ENCODE results near the gene PPCS. TPM values are rescaled to one million over a fixed set of nuclear protein-coding genes. Genes with fewer than 3 reads are reported as not detected.

PPCS gene
- total RNA-seq, 1 donor from 2014 or later = 40.0 TPM

DNA sequence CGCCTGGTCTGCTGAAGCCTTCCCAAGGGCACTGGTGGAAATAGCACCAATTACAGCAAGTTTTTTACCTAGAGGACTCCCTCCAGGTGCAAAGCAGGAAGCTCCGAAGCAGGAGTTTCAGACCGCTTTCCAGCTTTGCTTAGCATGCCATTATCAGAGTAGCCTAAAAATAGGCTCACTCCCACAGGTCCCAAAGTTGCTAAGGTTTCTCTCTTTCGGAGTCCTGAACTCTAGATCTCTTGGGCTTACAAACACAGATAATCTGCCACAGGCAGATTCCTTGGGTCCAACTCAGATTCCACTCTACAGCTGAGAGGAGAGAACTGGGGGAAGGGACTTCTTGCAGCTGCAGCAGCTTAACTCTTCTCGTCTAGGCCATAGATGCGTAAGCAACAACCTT is 23.0 kb upstream of the PPCS start:
- no peak overlapping the region for H3K4me3 Mint-ChIP-seq

GRCh38 chr1:42434340-42434739 is 22.0 kb upstream of the PPCS start:
- DNase-seq (ENCODE audit: low spot score in 2 of 2, unreplicated experiment in 2 of 2) = no peak

More for the DNA sequence above, 23.0 kb upstream of the PPCS start:
- Mint-ChIP-seq H3K36me3 (no peaks in the 10 kb centered on the region), H3K27me3 (ENCODE audit: low read depth) (peaks cover 3% of the 10 kb centered on the region), H3K4me1 (peaks cover 6% of the 10 kb centered on the region), H3K9me3 (no peaks in the 10 kb centered on the region), H3K27ac (no peak overlapping the region)
- no peak for DNase-seq (ENCODE audit: low spot score in 2 of 2, unreplicated experiment in 2 of 2)
- no peak for TF ChIP-seq CTCF (IDR thresholded peaks at IDR 0.05; ENCODE audit: unreplicated experiment)

DNA sequence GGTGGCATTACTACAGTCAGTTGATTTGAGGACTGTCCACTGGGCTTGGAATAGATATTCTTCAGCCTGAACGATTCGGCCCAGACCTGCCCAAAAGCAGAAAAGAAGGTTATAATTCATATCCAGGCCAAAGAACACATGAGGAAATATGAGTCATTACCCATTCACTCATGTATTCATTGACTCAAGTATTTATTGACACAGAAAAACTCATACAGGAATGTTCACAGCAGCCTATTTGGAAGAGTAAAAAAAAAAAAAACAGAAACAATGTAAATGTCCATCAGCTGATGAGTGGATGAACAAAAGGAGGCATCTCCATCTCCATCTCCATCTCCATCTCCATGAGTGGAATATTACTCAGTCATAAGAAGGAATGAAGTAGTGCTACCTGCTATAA is 16.4 kb upstream of the PPCS start:
- TF ChIP-seq CTCF (IDR thresholded peaks at IDR 0.05; ENCODE audit: unreplicated experiment) = no peak
- no peaks in the 10 kb centered on the region for H3K9me3 Mint-ChIP-seq
- DNase-seq (ENCODE audit: low spot score in 2 of 2, unreplicated experiment in 2 of 2) = no peak
- H3K27me3 Mint-ChIP-seq (ENCODE audit: low read depth) = no peaks in the 10 kb centered on the region
- H3K36me3 Mint-ChIP-seq = no peaks in the 10 kb centered on the region
- no peak overlapping the region for H3K4me3 Mint-ChIP-seq
- no peak overlapping the region for H3K27ac Mint-ChIP-seq
- no peaks in the 10 kb centered on the region for H3K4me1 Mint-ChIP-seq

More at GRCh38 chr1:42434340-42434739, 22.0 kb upstream of the PPCS start:
- no peaks in the 10 kb centered on the region for H3K36me3 Mint-ChIP-seq
- no peak for TF ChIP-seq CTCF (IDR thresholded peaks at IDR 0.05; ENCODE audit: unreplicated experiment)
- no peak overlapping the region for H3K4me3 Mint-ChIP-seq
- H3K4me1 Mint-ChIP-seq = peaks cover 2% of the 10 kb centered on the region
- no peak overlapping the region for H3K27ac Mint-ChIP-seq
- H3K9me3 Mint-ChIP-seq = no peaks in the 10 kb centered on the region
- peaks cover 3% of the 10 kb centered on the region for H3K27me3 Mint-ChIP-seq (ENCODE audit: low read depth)

- no peak for DNase-seq (ENCODE audit: low spot score in 2 of 2, unreplicated experiment in 2 of 2)
- Mint-ChIP-seq H3K36me3 (no peaks in the 10 kb centered on the region), H3K4me1 (no peaks in the 10 kb centered on the region), H3K27me3 (ENCODE audit: low read depth) (no peaks in the 10 kb centered on the region), H3K27ac (no peak overlapping the region), H3K9me3 (no peaks in the 10 kb centered on the region), H3K4me3 (no peak overlapping the region)
- no peak for TF ChIP-seq CTCF (IDR thresholded peaks at IDR 0.05; ENCODE audit: unreplicated experiment)
These were observed 13.7 kb upstream of the PPCS start for GRCh38 chr1:42442662-42443061.

- H3K27me3 Mint-ChIP-seq (ENCODE audit: low read depth) = no peaks in the 10 kb centered on the region
- no peaks in the 10 kb centered on the region for H3K9me3 Mint-ChIP-seq
- DNase-seq (ENCODE audit: low spot score in 2 of 2, unreplicated experiment in 2 of 2) = no peak
- TF ChIP-seq CTCF (IDR thresholded peaks at IDR 0.05; ENCODE audit: unreplicated experiment) = no peak
- no peak overlapping the region for H3K27ac Mint-ChIP-seq
- no peaks in the 10 kb centered on the region for H3K4me1 Mint-ChIP-seq
- no peak overlapping the region for H3K4me3 Mint-ChIP-seq
- H3K36me3 Mint-ChIP-seq = no peaks in the 10 kb centered on the region
These were observed 7.1 kb upstream of the PPCS start for GRCh38 chr1:42449256-42449655.

DNA sequence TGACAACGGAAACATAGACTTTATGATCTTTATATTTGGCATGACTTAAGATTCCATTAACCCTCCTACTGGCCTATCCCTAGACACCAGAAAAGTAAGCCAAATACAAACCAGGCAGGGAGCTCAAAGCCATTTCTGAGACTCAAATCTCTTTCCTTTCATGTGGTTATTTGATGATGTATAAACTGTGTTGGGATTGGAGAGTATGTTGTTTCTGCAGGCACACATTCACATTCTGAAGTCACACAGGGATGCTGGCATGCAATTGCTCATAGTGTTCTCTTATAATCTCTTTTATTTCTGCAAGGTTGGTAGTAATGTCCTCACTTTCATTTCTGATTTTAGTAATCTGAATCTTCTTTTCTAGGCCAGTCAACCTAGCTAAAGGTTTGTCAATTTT is 6.3 kb upstream of the PPCS start:
- Mint-ChIP-seq H3K27me3 (ENCODE audit: low read depth) (no peaks in the 10 kb centered on the region), H3K4me1 (no peaks in the 10 kb centered on the region), H3K36me3 (no peaks in the 10 kb centered on the region), H3K9me3 (no peaks in the 10 kb centered on the region), H3K27ac (no peak overlapping the region), H3K4me3 (no peak overlapping the region)
- TF ChIP-seq CTCF (IDR thresholded peaks at IDR 0.05; ENCODE audit: unreplicated experiment) = no peak
- no peak for DNase-seq (ENCODE audit: low spot score in 2 of 2, unreplicated experiment in 2 of 2)

All from mesothelial cell of epicardium (in vitro differentiated cells).